HEK293 (cell line): ENCODE results near the gene S100A16.

Experiments used
- SALL2 ChIP-seq: fragments of 450-650 bp; formaldehyde crosslinking; IDR thresholded peaks from 2 replicates; pipeline ENCODE4 v1.5.0; 2017; ENCODE audit warnings: missing biosample characterization, mild to moderate bottlenecking, missing genetic modification characterization, borderline replicate concordance
- ZNF23 ChIP-seq: fragments of 450-650 bp; formaldehyde crosslinking; IDR thresholded peaks from 2 replicates; pipeline ENCODE4 v1.5.1; 2016; ENCODE audit warnings: missing biosample characterization, missing genetic modification characterization, borderline replicate concordance
- ZNF292 ChIP-seq: fragments of 450-650 bp; formaldehyde crosslinking; IDR thresholded peaks from 2 replicates; pipeline ENCODE4 v1.5.1; 2016; ENCODE audit warnings: low read depth, missing biosample characterization, missing genetic modification characterization, borderline replicate concordance
- ZNF324 ChIP-seq: fragments of 450-650 bp; formaldehyde crosslinking; IDR thresholded peaks from 2 replicates; pipeline ENCODE4 v1.5.1; 2016; ENCODE audit warnings: missing biosample characterization, missing genetic modification characterization
- TF ChIP-seq, protein P1 (sequence below): fragments of 450-650 bp; formaldehyde crosslinking; IDR thresholded peaks from 2 replicates; pipeline ENCODE4 v1.5.1; 2017; ENCODE audit warnings: missing biosample characterization, missing genetic modification characterization
- TF ChIP-seq, protein P2 (sequence below): fragments of 450-650 bp; formaldehyde crosslinking; IDR thresholded peaks from 2 replicates; pipeline ENCODE4 v1.5.1; 2016; ENCODE audit warnings: missing biosample characterization, missing genetic modification characterization, borderline replicate concordance
- TF ChIP-seq, protein P3 (sequence below): fragments of 450-650 bp; formaldehyde crosslinking; IDR thresholded peaks from 2 replicates; pipeline ENCODE4 v1.5.1; 2016; ENCODE audit warnings: missing biosample characterization, missing genetic modification characterization

DNA sequence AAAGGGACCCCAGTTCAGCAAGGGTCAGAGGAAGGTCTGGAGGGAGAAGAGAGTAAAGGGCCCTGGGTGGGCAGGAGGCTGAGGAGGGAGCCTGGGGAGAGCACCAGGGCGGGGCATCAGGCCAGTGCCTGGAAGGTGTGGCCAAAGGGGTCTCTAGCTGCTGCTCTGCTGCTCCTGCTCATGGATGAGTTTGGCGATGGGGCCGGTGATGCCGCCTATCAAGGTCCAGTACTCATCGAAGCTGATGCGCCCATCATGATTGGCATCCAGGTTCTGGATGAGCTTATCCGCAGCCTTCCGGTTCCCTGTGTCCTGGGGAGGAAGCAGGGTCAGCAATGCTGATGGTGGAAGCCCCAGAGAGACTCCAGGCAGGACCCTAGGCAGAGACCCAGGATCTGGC lies 5.6 kb downstream of the S100A16 start:
- TF ChIP-seq ZNF23 (tag by site-specific recombination) (no peak), SALL2 (tag by site-specific recombination) (no peak), ZNF292 (tag by site-specific recombination) (no peak), ZNF324 (tag by site-specific recombination) (no peak)
- TF ChIP-seq, protein P1, sequence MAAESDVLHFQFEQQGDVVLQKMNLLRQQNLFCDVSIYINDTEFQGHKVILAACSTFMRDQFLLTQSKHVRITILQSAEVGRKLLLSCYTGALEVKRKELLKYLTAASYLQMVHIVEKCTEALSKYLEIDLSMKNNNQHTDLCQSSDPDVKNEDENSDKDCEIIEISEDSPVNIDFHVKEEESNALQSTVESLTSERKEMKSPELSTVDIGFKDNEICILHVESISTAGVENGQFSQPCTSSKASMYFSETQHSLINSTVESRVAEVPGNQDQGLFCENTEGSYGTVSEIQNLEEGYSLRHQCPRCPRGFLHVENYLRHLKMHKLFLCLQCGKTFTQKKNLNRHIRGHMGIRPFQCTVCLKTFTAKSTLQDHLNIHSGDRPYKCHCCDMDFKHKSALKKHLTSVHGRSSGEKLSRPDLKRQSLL (tag by site-specific recombination), result no peak
- TF ChIP-seq, protein P2, sequence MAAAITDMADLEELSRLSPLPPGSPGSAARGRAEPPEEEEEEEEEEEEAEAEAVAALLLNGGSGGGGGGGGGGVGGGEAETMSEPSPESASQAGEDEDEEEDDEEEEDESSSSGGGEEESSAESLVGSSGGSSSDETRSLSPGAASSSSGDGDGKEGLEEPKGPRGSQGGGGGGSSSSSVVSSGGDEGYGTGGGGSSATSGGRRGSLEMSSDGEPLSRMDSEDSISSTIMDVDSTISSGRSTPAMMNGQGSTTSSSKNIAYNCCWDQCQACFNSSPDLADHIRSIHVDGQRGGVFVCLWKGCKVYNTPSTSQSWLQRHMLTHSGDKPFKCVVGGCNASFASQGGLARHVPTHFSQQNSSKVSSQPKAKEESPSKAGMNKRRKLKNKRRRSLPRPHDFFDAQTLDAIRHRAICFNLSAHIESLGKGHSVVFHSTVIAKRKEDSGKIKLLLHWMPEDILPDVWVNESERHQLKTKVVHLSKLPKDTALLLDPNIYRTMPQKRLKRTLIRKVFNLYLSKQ (tag by site-specific recombination), result no peak
- TF ChIP-seq, protein P3, sequence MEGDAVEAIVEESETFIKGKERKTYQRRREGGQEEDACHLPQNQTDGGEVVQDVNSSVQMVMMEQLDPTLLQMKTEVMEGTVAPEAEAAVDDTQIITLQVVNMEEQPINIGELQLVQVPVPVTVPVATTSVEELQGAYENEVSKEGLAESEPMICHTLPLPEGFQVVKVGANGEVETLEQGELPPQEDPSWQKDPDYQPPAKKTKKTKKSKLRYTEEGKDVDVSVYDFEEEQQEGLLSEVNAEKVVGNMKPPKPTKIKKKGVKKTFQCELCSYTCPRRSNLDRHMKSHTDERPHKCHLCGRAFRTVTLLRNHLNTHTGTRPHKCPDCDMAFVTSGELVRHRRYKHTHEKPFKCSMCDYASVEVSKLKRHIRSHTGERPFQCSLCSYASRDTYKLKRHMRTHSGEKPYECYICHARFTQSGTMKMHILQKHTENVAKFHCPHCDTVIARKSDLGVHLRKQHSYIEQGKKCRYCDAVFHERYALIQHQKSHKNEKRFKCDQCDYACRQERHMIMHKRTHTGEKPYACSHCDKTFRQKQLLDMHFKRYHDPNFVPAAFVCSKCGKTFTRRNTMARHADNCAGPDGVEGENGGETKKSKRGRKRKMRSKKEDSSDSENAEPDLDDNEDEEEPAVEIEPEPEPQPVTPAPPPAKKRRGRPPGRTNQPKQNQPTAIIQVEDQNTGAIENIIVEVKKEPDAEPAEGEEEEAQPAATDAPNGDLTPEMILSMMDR (tag by site-specific recombination), result no peak
